Measurements from ENCODE around the gene WDR20.

GRCh38 chr14:102256716-102257115, 117.0 kb downstream of the WDR20 start:
- TF ChIP-seq CTCF (IDR thresholded peaks at IDR 0.05) = no peak
- no peak for TF ChIP-seq ZFX (IDR thresholded peaks at IDR 0.05; ENCODE audit: borderline replicate concordance)
